H1 (cell line): ENCODE data around the gene HFE.

Source experiments
- ASH2L ChIP-seq: fragments of 200-600, 300-600 bp; sonication (generic); IDR thresholded peaks from one replicate; pipeline ENCODE4 v1.7.1; 2017; ENCODE audit warnings: low read length
- CHD1 ChIP-seq: IDR thresholded peaks from 2 replicates; pipeline ENCODE4 v1.6.1; 2012; ENCODE audit warnings: low read depth, low read length, improper control_type of control experiment
- CREB1 ChIP-seq: IDR thresholded peaks from 2 replicates; pipeline ENCODE4 v1.6.1; 2012; ENCODE audit warnings: inconsistent platforms
- CTCF ChIP-seq, 3 experiments: IDR thresholded peaks; 1 replicate in 2 of 3; 2 replicates in 1 of 3; pipeline versions ENCODE4 v1.5.1 to v1.6.1; 2011; ENCODE audit warnings: low read length in 3 of 3, mild to moderate bottlenecking in 3 of 3, inconsistent platforms in 2 of 3, low read depth in 1 of 3, moderate library complexity in 1 of 3; ENCODE audit not compliant: insufficient read depth in 1 of 3; ENCODE audit errors: control extremely low read depth in 1 of 3
- NRF1 ChIP-seq: IDR thresholded peaks from 2 replicates; pipeline ENCODE4 v1.6.1; 2011; ENCODE audit warnings: mild to moderate bottlenecking, low read depth, low read length, improper control_type of control experiment
- POLR2A ChIP-seq, 2 experiments: IDR thresholded peaks; 1 replicate in 1 of 2; 2 replicates in 1 of 2; pipeline ENCODE4 v1.6.1; 2011; ENCODE audit warnings: low read depth in 2 of 2, low read length in 2 of 2, mild to moderate bottlenecking in 2 of 2; ENCODE audit errors: control extremely low read depth in 1 of 2
- SP1 ChIP-seq: IDR thresholded peaks from 2 replicates; pipeline ENCODE4 v1.6.1; 2011; ENCODE audit warnings: low read depth, low read length
- TAF1 ChIP-seq: IDR thresholded peaks from 2 replicates; pipeline ENCODE4 v1.6.1; 2011; ENCODE audit warnings: mild to moderate bottlenecking, low read depth, low read length
- YY1 ChIP-seq: IDR thresholded peaks from 2 replicates; pipeline ENCODE4 v1.6.1; 2011; ENCODE audit warnings: low read depth, mild to moderate bottlenecking, low read length

- TF ChIP-seq TAF1 (no peak), CTCF (IDR thresholded peaks at IDR 0.05; ENCODE audit: control extremely low read depth in 1 of 3, insufficient read depth in 1 of 3, low read depth in 1 of 3, low read length in 3 of 3) (no peak), ASH2L (no peak), NRF1 (no peak), YY1 (no peak), SP1 (no peak), POLR2A (IDR thresholded peaks at IDR 0.05; ENCODE audit: control extremely low read depth in 1 of 2, low read depth in 2 of 2, low read length in 2 of 2) (no peak), CREB1 (no peak), CHD1 (no peak)
Measured at GRCh38 chr6:26140254-26140966, 53.2 kb downstream of the HFE start.
